Measurements from ENCODE around the gene AGXT2. TPM values are rescaled to one million over a fixed set of nuclear protein-coding genes. Genes with fewer than 3 reads are reported as not detected.

The AGXT2 gene
- total RNA-seq, 1 experiment from 2014 or later, result not detected

DNA sequence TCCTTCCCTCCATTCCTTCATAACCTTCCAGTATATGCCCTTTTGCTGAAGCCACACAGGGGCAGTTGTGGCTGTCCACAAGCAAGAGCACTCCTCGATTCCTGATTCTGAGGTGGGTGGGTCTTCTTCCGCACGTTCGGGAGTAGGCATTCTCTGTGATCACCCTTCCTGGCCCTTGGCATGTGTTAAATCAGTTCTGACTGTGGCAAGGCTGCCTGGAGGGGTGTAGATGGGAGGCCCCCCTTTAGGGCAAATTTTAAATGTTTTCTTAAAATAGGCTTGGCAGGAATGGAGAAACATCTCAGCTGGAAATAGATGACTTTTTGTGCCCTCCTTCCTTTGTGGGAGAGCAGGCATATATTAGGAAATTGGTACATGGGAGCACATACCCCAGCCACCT, 3.1 kb downstream of the AGXT2 start:
- Histone ChIP-seq H3K4me1 (ENCODE audit: control insufficient read depth in 1 of 2, insufficient read depth in 2 of 2, low read length in 2 of 2) (no peaks in the 10 kb centered on the region), H3K9me3 (ENCODE audit: control insufficient read depth in 1 of 2, insufficient read depth in 1 of 2, low read depth in 1 of 2, low read length in 2 of 2) (no peaks in the 10 kb centered on the region), H3K9ac (ENCODE audit: low read length) (no peak overlapping the region), H3K4me2 (ENCODE audit: low read length) (no peak overlapping the region), H4K20me1 (ENCODE audit: insufficient read depth) (no peaks in the 10 kb centered on the region), H3K27ac (ENCODE audit: low read depth, low read length) (no peak overlapping the region), H3K9me2 (ENCODE audit: insufficient read depth) (no peaks in the 10 kb centered on the region), H3K4me3 (replicated peaks in 1 of 2; ENCODE audit: low read depth in 1 of 2, low read length in 2 of 2) (no peak overlapping the region), H3K36me3 (ENCODE audit: control insufficient read depth in 1 of 2, insufficient read depth in 2 of 2, low read length in 2 of 2) (no peaks in the 10 kb centered on the region), H3K27me3 (ENCODE audit: insufficient read depth, low read length) (peaks cover 52% of the 10 kb centered on the region), H2AFZ (ENCODE audit: low read depth, low read length, poor library complexity, severe bottlenecking) (no peak overlapping the region), H3K79me2 (ENCODE audit: insufficient read depth, low read length) (no peaks in the 10 kb centered on the region)
- intact Hi-C loops (cut with micrococcal nuclease), result no loop called here
- DNase-seq (ENCODE audit: low read depth, low spot score) (no peak), ATAC-seq (no peak)
- no TSS peak for BruUV-seq (replicated peaks)
- RAD21 ChIA-PET (ENCODE audit: low non-redundant PET in 1 of 2, low total read pairs in 2 of 2, uncharacterized antibody in 2 of 2, unreplicated experiment in 2 of 2), result no interaction called here
- TF ChIP-seq JUND (IDR thresholded peaks at IDR 0.05), result no peak
- TF ChIP-seq, protein P1, sequence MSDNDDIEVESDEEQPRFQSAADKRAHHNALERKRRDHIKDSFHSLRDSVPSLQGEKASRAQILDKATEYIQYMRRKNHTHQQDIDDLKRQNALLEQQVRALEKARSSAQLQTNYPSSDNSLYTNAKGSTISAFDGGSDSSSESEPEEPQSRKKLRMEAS (IDR thresholded peaks at IDR 0.05), result no peak
- no peak for TF ChIP-seq ELF1 (IDR thresholded peaks at IDR 0.05; ENCODE audit: borderline replicate concordance, low read depth)
- no peak for TF ChIP-seq POLR2A (IDR thresholded peaks at IDR 0.05; ENCODE audit: borderline replicate concordance, extremely low read depth, insufficient read depth, insufficient read length)
- no peak for TF ChIP-seq FOSL1 (IDR thresholded peaks at IDR 0.05; ENCODE audit: low read depth)
- no peak for TF ChIP-seq EGR1 (IDR thresholded peaks at IDR 0.05; ENCODE audit: low read depth)
- no peak for TF ChIP-seq ZNF274 (IDR thresholded peaks at IDR 0.05; ENCODE audit: low read depth, low read length)
- TF ChIP-seq, protein P2, sequence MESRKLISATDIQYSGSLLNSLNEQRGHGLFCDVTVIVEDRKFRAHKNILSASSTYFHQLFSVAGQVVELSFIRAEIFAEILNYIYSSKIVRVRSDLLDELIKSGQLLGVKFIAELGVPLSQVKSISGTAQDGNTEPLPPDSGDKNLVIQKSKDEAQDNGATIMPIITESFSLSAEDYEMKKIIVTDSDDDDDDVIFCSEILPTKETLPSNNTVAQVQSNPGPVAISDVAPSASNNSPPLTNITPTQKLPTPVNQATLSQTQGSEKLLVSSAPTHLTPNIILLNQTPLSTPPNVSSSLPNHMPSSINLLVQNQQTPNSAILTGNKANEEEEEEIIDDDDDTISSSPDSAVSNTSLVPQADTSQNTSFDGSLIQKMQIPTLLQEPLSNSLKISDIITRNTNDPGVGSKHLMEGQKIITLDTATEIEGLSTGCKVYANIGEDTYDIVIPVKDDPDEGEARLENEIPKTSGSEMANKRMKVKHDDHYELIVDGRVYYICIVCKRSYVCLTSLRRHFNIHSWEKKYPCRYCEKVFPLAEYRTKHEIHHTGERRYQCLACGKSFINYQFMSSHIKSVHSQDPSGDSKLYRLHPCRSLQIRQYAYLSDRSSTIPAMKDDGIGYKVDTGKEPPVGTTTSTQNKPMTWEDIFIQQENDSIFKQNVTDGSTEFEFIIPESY (IDR thresholded peaks at IDR 0.05; ENCODE audit: extremely low read depth, insufficient replicate concordance, low read length), result no peak
- no peak for TF ChIP-seq SIN3A (IDR thresholded peaks at IDR 0.05; ENCODE audit: low read depth)
- no peak for TF ChIP-seq SP1 (IDR thresholded peaks at IDR 0.05; ENCODE audit: low read depth)
- no peak for TF ChIP-seq CEBPB (IDR thresholded peaks at IDR 0.05; ENCODE audit: low read depth)
- no peak for TF ChIP-seq EZH2phosphoT487 (IDR thresholded peaks at IDR 0.05; ENCODE audit: borderline replicate concordance)
- TF ChIP-seq, protein P3, sequence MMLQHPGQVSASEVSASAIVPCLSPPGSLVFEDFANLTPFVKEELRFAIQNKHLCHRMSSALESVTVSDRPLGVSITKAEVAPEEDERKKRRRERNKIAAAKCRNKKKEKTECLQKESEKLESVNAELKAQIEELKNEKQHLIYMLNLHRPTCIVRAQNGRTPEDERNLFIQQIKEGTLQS (IDR thresholded peaks at IDR 0.05), result no peak
- no peak for TF ChIP-seq SRF (IDR thresholded peaks at IDR 0.05; ENCODE audit: low read depth)
- no peak for TF ChIP-seq YY1 (IDR thresholded peaks at IDR 0.05; ENCODE audit: extremely low read depth, insufficient replicate concordance, low read depth, low read length)
- no peak for TF ChIP-seq ZFX (IDR thresholded peaks at IDR 0.05)
- no peak for TF ChIP-seq CTCF (IDR thresholded peaks at IDR 0.05 in 2 of 3, conservative IDR thresholded peaks at IDR 0.05 in 1 of 3; ENCODE audit: borderline replicate concordance in 1 of 3, insufficient read depth in 1 of 3, low read depth in 2 of 3, low read length in 2 of 3)
- CTCF ChIA-PET, result no interaction called here
- POLR2A ChIA-PET, result no interaction called here

Data from HCT116 (cell line).